T1000 (cell line): ENCODE results near the gene ERP27.

Experiments used
- DNase-seq: peaks from one replicate; lab custom pipeline; 2025; ENCODE audit warnings: mixed read lengths; lab: John Stamatoyannopoulos, UW

The ERP27 gene

GRCh38 chr12:14936224-14936861, 2.0 kb downstream of the ERP27 start:
- no peak for DNase-seq

- DNase-seq = no peak
Measured at GRCh38 chr12:14935031-14935430, 3.3 kb downstream of the ERP27 start.

DNA sequence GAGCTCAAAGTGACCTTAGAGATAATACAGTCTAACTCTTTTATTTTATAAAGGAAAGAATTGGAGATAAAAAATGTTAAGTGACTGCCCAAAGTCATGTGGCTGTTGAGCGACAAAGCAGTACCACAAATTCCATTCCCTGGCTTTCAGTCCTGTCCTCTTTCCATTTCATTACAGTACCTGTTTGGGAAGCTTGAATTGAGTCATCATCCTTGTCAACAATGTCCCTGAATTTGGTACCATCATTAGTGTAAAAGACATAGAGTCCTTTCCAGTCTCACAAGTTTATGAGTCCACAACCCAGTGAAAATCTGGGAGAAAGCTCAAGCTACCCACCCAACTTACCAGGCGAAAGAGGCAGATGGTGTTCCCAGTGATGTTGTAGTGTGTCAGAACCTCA, 3.8 kb downstream of the ERP27 start:
- DNase-seq = no peak

GRCh38 chr12:14931791-14932560, 6.4 kb downstream of the ERP27 start:
- DNase-seq = no peak

DNA sequence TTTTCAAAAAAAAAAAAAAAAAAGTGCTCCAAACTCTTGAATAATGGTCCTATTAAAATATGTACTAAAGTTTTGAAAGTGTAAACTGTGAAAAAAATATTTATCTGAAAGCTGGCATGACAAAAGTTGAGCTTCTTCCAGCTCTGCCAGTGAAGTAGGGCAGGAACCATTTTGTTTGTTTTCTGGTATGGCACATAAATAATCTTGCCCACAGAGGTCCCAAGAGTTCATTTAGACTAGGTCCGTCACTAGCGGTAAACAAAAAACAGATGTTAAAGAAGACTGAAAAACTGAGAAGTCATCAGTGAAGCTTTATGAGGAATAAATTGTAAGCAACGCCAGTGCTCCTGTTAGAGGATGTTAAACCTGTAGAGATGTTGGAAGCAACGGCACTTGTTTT, 7.0 kb downstream of the ERP27 start:
- DNase-seq = no peak

- DNase-seq = no peak
Measured at GRCh38 chr12:14930299-14930698, 8.0 kb downstream of the ERP27 start.

DNA sequence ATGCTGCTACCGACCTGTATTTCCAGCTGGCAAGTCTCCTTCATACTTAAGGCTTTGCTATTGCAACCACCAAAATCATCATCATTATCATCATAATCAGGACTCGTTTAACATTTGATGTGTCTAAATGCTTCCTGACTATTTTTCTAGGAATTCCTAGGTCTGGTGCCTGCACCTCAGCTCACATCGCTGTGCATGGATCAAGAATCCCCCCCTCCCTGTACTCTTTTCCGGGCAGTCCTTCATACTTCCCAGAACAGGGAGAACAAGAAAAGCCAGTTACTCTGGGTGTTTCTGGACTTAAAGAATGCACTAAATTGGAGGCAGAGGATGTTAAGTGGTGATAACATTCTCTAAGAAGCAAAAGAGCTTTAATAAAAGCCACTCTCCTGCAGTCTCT, 9.4 kb downstream of the ERP27 start:
- DNase-seq = no peak

DNA sequence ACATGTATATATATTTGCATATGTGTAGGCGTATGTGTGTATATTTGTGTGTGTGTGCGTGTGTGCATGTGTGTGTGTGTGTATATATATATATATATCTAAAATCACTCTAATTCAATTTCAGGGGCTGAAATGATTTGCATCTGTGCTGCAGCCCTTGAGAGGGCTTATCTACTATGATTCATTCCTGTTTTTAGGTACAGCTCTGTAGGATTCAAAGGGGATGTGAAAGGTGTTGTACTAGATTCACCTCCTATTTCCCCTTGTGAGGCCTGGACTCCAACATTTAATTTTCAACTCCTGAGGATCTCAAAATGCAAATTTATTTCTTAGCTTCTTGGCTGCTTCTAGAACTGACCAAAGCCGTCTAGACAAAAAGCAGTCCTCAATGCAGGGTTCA, 11.1 kb downstream of the ERP27 start:
- DNase-seq = no peak

DNA sequence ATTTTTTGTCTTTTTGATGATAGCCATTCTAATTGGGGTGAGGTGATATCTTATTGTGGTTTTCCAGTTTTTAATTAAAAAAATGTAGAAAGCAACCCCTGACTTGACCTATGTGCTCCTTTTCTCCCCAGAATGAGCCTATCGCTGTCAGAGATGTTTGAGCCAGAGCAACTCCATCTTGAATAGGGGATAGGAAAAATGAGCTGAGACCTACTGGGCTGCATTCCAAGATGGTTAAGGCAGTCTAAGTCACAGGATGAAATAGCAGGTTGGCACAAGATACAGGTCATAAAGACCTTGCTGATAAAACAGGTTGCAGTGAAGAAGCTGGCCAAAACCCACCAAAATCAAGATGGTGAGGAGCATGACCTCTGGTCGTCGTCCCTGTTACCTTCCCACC, 13.8 kb downstream of the ERP27 start:
- no peak for DNase-seq

- DNase-seq = no peak
Measured at GRCh38 chr12:14923944-14924343, 14.4 kb downstream of the ERP27 start.

GRCh38 chr12:14921218-14921617, 17.1 kb downstream of the ERP27 start:
- no peak for DNase-seq

- DNase-seq = no peak
Measured at GRCh38 chr12:14920475-14921126, 17.7 kb downstream of the ERP27 start.

- no peak for DNase-seq
Measured at GRCh38 chr12:14919455-14919854, 18.9 kb downstream of the ERP27 start.

GRCh38 chr12:14915736-14916135, 22.6 kb downstream of the ERP27 start:
- no peak for DNase-seq

GRCh38 chr12:14913381-14913781, 25.0 kb downstream of the ERP27 start:
- DNase-seq = no peak

GRCh38 chr12:14911131-14911530, 27.2 kb downstream of the ERP27 start:
- no peak for DNase-seq

- DNase-seq = no peak
Measured at GRCh38 chr12:14910090-14910915, 28.0 kb downstream of the ERP27 start.

DNA sequence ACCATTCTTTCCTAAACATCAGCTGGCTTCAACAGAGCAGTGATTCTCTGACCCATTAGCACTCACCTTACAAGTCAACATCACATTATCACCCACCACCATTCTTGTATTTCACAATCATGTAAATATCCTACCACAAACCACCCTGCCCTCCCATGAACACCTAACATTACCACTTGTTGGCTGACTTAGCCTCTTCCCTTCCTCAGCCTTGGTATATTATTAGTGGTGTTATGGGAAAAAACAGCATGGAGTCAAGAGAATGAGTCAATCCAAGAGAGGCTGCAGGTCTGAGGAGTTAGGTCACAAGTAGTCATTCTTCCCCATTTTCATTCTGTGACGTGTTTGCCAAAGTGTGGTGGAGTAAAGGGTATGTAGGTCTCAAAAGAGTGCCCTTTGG, 30.4 kb downstream of the ERP27 start:
- DNase-seq = no peak

GRCh38 chr12:14906114-14906513, 32.2 kb downstream of the ERP27 start:
- DNase-seq = no peak

DNA sequence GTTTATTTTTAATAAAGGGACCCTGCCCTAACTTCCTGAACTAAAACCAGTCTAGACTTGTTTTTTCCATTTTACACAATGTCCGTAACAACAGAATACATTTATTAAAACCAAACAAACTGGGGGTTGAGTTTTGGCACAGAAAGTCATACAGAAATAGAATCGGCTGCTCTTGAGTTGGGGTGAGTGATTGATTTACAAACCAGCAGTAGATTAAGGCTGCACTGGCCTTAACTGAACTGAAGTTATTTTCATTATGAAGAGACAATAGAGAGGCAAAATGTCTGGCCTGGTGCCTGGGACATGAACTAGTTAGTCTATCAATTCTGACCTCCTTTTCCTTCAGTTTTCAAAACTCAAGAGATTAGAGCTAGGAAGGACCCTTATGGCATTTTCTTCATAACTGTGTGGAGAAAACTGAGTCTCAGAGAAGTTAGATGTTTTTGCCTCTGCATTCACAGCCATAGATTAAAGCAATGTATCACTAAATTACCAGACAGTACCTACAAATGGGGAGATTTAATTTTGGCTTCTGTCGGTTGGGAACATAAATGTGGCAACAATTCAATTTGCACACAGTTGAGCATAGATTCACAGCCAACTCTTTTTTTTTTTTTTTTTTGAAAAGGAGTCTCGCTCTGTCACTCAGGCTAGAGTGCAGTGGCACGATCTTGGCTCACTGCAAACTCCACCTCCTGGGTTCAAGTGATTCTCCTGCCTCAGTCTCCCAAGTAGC, 32.9 kb downstream of the ERP27 start:
- DNase-seq = no peak

DNA sequence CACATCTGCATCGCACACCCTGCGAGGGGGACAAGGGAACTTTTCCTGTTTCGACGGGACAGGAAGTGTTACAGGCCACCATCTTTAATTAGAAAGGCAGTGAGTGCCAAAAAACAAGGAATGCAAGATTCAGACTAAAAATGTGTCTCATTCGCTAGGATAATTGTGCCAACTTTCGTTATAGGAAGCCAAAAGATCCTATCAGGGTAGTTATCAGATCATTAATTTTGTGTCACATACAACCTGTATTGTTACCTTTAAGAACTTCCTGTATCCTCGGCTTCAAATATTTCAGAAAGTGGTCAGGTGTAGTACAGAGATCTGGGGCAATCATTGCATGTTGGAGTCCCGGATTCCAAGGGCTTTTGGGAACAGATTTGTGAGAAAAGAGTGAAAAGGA, 33.5 kb downstream of the ERP27 start:
- DNase-seq = no peak
